Stimulated activated CD4-positive, alpha-beta T cell treated with anti-CD3 and anti-CD28 coated beads, Interleukin-12 subunit alpha, Interleukin-12 subunit beta, amount 100 ng/mL, for 4 hours (primary cell): ENCODE results near the gene PIK3IP1.

ENCODE experiments used
- DNase-seq: peaks from one replicate; pipeline ENCODE4 v3.0.0-alpha.2; 2020

PIK3IP1 gene

GRCh38 chr22:31278151-31278621 is 14.1 kb downstream of the PIK3IP1 start:
- no peak for DNase-seq

GRCh38 chr22:31277741-31278140 is 14.5 kb downstream of the PIK3IP1 start:
- DNase-seq: no peak

GRCh38 chr22:31276426-31277167 is 15.7 kb downstream of the PIK3IP1 start:
- no peak for DNase-seq

- DNase-seq: no peak
These were observed 16.7 kb downstream of the PIK3IP1 start for GRCh38 chr22:31275576-31275975.

- no peak for DNase-seq
These were observed 17.3 kb downstream of the PIK3IP1 start for GRCh38 chr22:31275018-31275417.

GRCh38 chr22:31274017-31274416 is 18.3 kb downstream of the PIK3IP1 start:
- no peak for DNase-seq

GRCh38 chr22:31272522-31273446 is 19.5 kb downstream of the PIK3IP1 start:
- no peak for DNase-seq

- DNase-seq: no peak
These were observed 20.8 kb downstream of the PIK3IP1 start for GRCh38 chr22:31271485-31271884.

- DNase-seq: no peak
These were observed 21.3 kb downstream of the PIK3IP1 start for GRCh38 chr22:31271026-31271425.

GRCh38 chr22:31269892-31270579 is 22.3 kb downstream of the PIK3IP1 start:
- DNase-seq: no peak

GRCh38 chr22:31268281-31268680 is 24.0 kb downstream of the PIK3IP1 start:
- DNase-seq: no peak

GRCh38 chr22:31263896-31264640 is 28.2 kb downstream of the PIK3IP1 start:
- DNase-seq: no peak

GRCh38 chr22:31262312-31263133 is 29.8 kb downstream of the PIK3IP1 start:
- DNase-seq: no peak

- DNase-seq: no peak
These were observed 31.8 kb downstream of the PIK3IP1 start for GRCh38 chr22:31260474-31260856.

GRCh38 chr22:31259798-31260473 is 32.4 kb downstream of the PIK3IP1 start:
- DNase-seq: no peak

- no peak for DNase-seq
These were observed 38.3 kb downstream of the PIK3IP1 start for GRCh38 chr22:31253949-31254348.

- DNase-seq: no peak
These were observed 41.3 kb downstream of the PIK3IP1 start for GRCh38 chr22:31250740-31251600.

GRCh38 chr22:31248965-31249958 is 43.0 kb downstream of the PIK3IP1 start:
- no peak for DNase-seq
